Lower leg skin (tissue), 4 donors: ENCODE results near the gene GRIN2A. TPM values are rescaled to one million over a fixed set of nuclear protein-coding genes. Genes with fewer than 3 reads are reported as not detected.
A peak's percentile ranks its signal among the peaks of the same experiment; 100 is the strongest.

ENCODE experiments used
- DNase-seq, 2 donors: peaks; one replicate each; pipeline ENCODE4 v3.0.0-alpha.2; 2019; ENCODE audit warnings: low spot score in 2 of 2
- H3K4me3 ChIP-seq: fragments of 200-600 bp; sonication (generic); 2 replicates; pipeline ENCODE4 v1.5.1; 2017; ENCODE audit warnings: mild to moderate bottlenecking, low read depth; ENCODE audit not compliant: poor library complexity, severe bottlenecking
- POLR2A ChIP-seq, 2 donors: fragments of 450-650 bp; IDR thresholded peaks; one replicate each; pipeline ENCODE4 v1.6.1; 2016 to 2017; ENCODE audit warnings: antibody characterized with exemption in 2 of 2, mild to moderate bottlenecking in 1 of 2, moderate library complexity in 1 of 2
- WGBS, 2 donors: methylation state at CpG; one replicate each; pipeline ENCODE4 v1.1.5; 2018; 5-methylcytosine and 5-hydroxymethylcytosine counted together
- intact Hi-C: fragments of 100-400 bp; cut with DNase I; formaldehyde crosslinking; loops from one replicate; pipeline ENCODE4 v1.15.0; 2023; ENCODE audit warnings: low total_unique reads
- total RNA-seq, 4 donors: library from RNA; depleted of rRNA; stranded (reverse); fragments of >200 nt; gene quantifications; one replicate each; pipeline ENCODE4 v1.1.0, GENCODE V29; 2016
- TF ChIP-seq, protein P1 (sequence below), 3 donors: fragments of 450-650 bp; IDR thresholded peaks; one replicate each; pipeline ENCODE4 v1.5.1; 2016; ENCODE audit warnings: antibody characterized with exemption in 3 of 3, mild to moderate bottlenecking in 3 of 3, moderate library complexity in 2 of 3

The GRIN2A gene
- total RNA-seq, 4 donors from 2014 or later: 0.30 to 1.7 (median 0.73) TPM

DNA sequence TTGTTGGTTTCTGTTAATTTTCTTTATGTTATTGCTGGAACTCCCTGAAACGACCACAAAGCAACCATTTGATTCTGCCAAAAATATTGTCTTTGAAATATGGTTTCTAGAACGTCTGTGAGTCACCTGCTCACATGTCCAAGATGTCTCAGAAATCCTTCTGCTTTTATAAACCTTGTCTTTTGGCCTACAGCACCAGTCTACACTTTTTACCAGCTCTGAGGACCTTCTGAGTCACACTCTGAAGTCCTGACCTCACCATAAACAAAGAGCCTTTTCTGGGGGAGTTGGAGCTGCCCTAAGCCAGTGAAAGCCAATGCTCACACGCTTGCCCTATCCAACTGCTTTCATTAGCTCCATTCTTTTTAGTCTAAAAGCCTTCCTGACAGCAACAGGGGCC lies 55.5 kb downstream of the GRIN2A start:
- WGBS, 2 donors: 48 to 57% methylated on average over 3 of the region's 3 CpGs

DNA sequence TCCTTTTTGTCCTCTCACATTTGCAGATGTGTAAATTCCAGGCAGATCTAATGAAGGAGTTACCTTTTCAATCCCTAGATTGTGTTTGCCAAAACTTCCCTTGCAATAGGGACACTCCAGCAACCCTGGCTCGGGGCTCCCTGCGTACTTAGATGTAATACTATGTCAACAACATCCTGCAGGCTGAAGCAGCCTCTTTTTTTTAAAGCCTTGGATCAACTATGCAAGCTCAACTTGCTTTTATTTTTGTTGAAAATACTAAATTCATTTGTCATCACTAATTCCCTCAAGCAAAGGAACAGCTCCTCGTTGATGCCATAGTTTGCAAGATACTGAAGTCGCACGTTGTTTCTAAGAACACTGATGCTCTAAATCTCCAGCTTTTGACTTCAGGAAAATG lies 59.1 kb downstream of the GRIN2A start:
- TF ChIP-seq, protein P1, sequence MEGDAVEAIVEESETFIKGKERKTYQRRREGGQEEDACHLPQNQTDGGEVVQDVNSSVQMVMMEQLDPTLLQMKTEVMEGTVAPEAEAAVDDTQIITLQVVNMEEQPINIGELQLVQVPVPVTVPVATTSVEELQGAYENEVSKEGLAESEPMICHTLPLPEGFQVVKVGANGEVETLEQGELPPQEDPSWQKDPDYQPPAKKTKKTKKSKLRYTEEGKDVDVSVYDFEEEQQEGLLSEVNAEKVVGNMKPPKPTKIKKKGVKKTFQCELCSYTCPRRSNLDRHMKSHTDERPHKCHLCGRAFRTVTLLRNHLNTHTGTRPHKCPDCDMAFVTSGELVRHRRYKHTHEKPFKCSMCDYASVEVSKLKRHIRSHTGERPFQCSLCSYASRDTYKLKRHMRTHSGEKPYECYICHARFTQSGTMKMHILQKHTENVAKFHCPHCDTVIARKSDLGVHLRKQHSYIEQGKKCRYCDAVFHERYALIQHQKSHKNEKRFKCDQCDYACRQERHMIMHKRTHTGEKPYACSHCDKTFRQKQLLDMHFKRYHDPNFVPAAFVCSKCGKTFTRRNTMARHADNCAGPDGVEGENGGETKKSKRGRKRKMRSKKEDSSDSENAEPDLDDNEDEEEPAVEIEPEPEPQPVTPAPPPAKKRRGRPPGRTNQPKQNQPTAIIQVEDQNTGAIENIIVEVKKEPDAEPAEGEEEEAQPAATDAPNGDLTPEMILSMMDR (IDR thresholded peaks at IDR 0.05): no peak
- TF ChIP-seq POLR2A (IDR thresholded peaks at IDR 0.05): no peak
- intact Hi-C loops: no loop called here
- H3K4me3 ChIP-seq: no peak overlapping the region
- WGBS, 2 donors: 57 to 66% methylated on average over 5 of the region's 5 CpGs
- DNase-seq: peak in 1 of 2 donors; percentile 48

More for the DNA sequence above, 55.5 kb downstream of the GRIN2A start:
- no peak for DNase-seq
- no peak overlapping the region for H3K4me3 ChIP-seq
- TF ChIP-seq POLR2A (IDR thresholded peaks at IDR 0.05): no peak
- TF ChIP-seq, protein P1 (IDR thresholded peaks at IDR 0.05): no peak
- intact Hi-C loops: no loop called here

DNA sequence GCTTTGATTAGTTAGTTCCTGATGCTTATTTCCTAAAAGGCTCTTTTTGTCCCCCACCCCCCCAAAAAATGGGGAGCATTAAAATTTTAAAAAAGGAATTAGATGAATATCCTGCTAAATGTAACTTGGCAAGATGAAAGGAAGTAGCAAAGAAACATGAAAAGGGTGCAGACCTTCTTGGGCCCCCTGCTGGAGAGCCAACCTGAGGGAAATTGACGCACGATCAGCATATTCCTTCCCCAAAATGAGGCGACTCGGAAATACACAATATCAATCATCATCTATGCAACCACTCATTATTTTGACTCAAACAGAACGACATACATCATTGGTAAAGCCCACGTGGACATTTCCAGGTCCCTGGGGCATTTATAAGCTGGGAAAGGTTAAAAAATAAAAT lies 59.7 kb downstream of the GRIN2A start:
- H3K4me3 ChIP-seq: no peak overlapping the region
- intact Hi-C loops: no loop called here
- no peak for DNase-seq
- no peak for TF ChIP-seq POLR2A (IDR thresholded peaks at IDR 0.05)
- TF ChIP-seq, protein P1 (IDR thresholded peaks at IDR 0.05): no peak
- 22 to 27% methylated on average over 6 of the region's 6 CpGs for WGBS, 2 donors

DNA sequence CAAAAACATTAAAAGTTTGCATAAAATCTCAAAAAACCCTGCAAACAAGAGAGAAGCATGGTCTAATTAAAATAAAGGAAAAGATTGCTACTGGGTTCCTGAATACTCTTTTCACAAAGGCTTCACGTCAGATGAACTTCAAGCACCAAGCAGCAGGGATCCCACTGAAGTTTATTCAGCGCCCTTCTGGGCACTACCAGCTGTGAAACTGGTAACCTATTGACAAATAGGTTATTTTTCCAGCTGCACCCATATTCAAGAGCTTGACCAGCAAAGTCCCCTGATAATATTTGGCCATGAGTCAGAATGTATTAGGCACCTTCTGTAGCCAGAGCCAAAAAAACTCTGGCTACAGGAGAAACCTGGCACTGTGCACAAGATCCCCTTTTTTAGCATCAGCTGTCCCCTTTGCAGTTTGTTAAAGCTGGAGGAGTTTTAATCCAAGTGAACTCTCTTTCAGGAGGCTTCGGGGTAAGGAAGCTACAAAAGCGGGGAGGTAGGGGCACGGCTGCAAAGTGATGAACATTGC lies 60.3 kb downstream of the GRIN2A start:
- no peak for TF ChIP-seq POLR2A (IDR thresholded peaks at IDR 0.05)
- TF ChIP-seq, protein P1 (IDR thresholded peaks at IDR 0.05): no peak
- intact Hi-C loops: no loop called here
- DNase-seq: no peak
- H3K4me3 ChIP-seq: no peak overlapping the region
- WGBS, 2 donors: 37 to 53% methylated on average over 5 of the region's 5 CpGs

DNA sequence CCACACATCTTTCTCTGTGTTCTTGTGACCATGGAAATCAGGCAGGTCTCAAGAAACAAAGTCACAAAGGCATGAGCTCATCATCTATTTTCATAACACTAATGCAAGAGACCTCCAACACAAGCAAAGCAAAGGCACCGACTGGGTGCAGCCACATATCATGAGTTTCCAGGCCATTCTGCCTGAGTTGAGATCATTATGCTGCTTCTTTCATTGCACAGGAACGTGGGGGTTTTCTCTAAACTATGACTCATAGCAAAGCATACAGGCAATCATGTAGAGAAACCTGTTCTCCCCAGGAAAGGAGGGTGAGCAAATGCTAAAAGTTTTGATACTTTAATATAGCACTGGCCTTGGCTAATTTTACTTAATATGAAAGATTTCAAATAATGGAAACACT lies 60.7 kb downstream of the GRIN2A start:
- WGBS, 2 donors: 22 to 24% methylated on average over 2 of the region's 2 CpGs
- intact Hi-C loops: no loop called here
- no peak for DNase-seq
- no peak overlapping the region for H3K4me3 ChIP-seq
- TF ChIP-seq, protein P1 (IDR thresholded peaks at IDR 0.05): no peak
- TF ChIP-seq POLR2A (IDR thresholded peaks at IDR 0.05): no peak

DNA sequence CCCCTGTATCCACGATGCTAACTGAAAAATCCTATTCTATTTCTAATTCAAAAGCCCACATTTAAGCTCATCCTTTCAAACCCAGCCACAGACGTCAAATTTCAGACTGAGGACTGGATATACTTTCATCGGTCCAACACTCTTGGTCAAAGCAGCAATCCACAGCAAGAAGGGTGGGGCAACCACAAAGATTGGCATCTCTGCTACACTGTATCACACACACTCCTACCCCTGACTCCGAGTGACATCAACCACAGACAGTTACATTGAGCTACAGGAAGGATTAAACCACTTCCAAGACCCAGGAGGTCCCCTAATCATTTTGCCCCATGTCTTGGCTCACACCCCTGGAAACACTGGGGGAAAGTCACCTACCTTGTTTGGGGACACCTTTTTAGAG lies 61.3 kb downstream of the GRIN2A start:
- peak in 1 of 2 donors; percentile 23 for DNase-seq
- H3K4me3 ChIP-seq: no peak overlapping the region
- TF ChIP-seq, protein P1 (IDR thresholded peaks at IDR 0.05): no peak
- intact Hi-C loops: no loop called here
- WGBS, 2 donors: 78 to 80% methylated on average over 4 of the region's 4 CpGs
